Endothelial cell of umbilical vein (primary cell): Measurements from ENCODE around the gene PLXNA4. TPM values are rescaled to one million over a fixed set of nuclear protein-coding genes. Genes with fewer than 3 reads are reported as not detected.
A peak's percentile ranks its signal among the peaks of the same experiment; 100 is the strongest.

Source experiments
- BruUV-seq: library from RNA; stranded (reverse); fragments of 400-500 nt; replicated peaks from 2 replicates; lab custom pipeline; 2021; lab: Mats Ljungman, UMichigan
- CTCF ChIA-PET: fragments of 300-600, 350-600 bp; sonication (Branson Sonifier 250); formaldehyde crosslinking; loops from one replicate; lab custom pipeline; 2021; ENCODE audit warnings: antibody characterized with exemption, inconsistent platforms; lab: Charles Lee
- POLR2A ChIA-PET: fragments of 300-600, 350-600 bp; sonication (Branson Sonifier 250); formaldehyde crosslinking; loops from one replicate; lab custom pipeline; 2021; ENCODE audit warnings: antibody characterized with exemption, inconsistent platforms; lab: Charles Lee
- DNase-seq: peaks from one replicate; pipeline ENCODE4 v3.0.0-alpha.2; 2011; ENCODE audit warnings: low read depth, low spot score
- FAIRE-seq: peaks from 2 replicates; lab custom pipeline; 2011; peaks lifted over from hg19 to GRCh38; lab: Jason Lieb, UNC
- H2AFZ ChIP-seq: 2 replicates; pipeline ENCODE4 v1.6.0; 2012; ENCODE audit warnings: low read depth, low read length, control low read depth, inconsistent platforms
- H3K27ac ChIP-seq: 2 replicates; pipeline ENCODE4 v1.5.1; 2011; ENCODE audit warnings: low read depth, mild to moderate bottlenecking, control low read depth, low read length, moderate library complexity; ENCODE audit not compliant: insufficient read depth
- H3K27me3 ChIP-seq, 2 experiments: 2 replicates each; pipeline versions ENCODE4 v1.6.0 to v1.6.1; 2011; ENCODE audit warnings: low read length in 2 of 2, mixed read lengths in 1 of 2; ENCODE audit not compliant: control insufficient read depth in 2 of 2, insufficient read depth in 2 of 2
- H3K36me3 ChIP-seq, 2 experiments: 2 replicates in 1 of 2; 3 replicates in 1 of 2; pipeline ENCODE4 v1.5.1; 2011; ENCODE audit warnings: low read length in 2 of 2, mild to moderate bottlenecking in 1 of 2, moderate library complexity in 1 of 2; ENCODE audit not compliant: control insufficient read depth in 2 of 2, insufficient read depth in 2 of 2; ENCODE audit errors: extremely low read depth in 1 of 2
- H3K4me1 ChIP-seq: 3 replicates; pipeline ENCODE4 v1.5.1; 2011; ENCODE audit warnings: mild to moderate bottlenecking, low read length; ENCODE audit not compliant: control insufficient read depth, insufficient read depth; ENCODE audit errors: extremely low read depth
- H3K4me2 ChIP-seq: 2 replicates; pipeline ENCODE4 v1.6.1; 2011; ENCODE audit warnings: low read length, control low read depth, mixed read lengths; ENCODE audit not compliant: insufficient read depth
- H3K4me3 ChIP-seq, 3 experiments: fragments of 200-600 bp in 1 of 3; sonication (generic), shearing (Covaris generic) in 1 of 3; replicated peaks in 1 of 3; 2 replicates each; pipeline ENCODE4 v1.5.1; 2011 to 2016; ENCODE audit warnings: control low read depth in 3 of 3, low read length in 3 of 3, mild to moderate bottlenecking in 2 of 3, inconsistent platforms in 1 of 3, low read depth in 1 of 3, moderate library complexity in 1 of 3; ENCODE audit not compliant: insufficient read depth in 1 of 3
- H3K79me2 ChIP-seq: 2 replicates; pipeline ENCODE4 v1.6.0; 2012; ENCODE audit warnings: low read length, inconsistent platforms; ENCODE audit not compliant: control insufficient read depth, insufficient read depth
- H3K9ac ChIP-seq: replicated peaks from 2 replicates; pipeline ENCODE3; 2011; ENCODE audit warnings: low read length, control low read depth; ENCODE audit not compliant: insufficient read depth; ENCODE audit errors: extremely low read depth
- H3K9me1 ChIP-seq: replicated peaks from 3 replicates; pipeline ENCODE4 v1.6.0; 2011; ENCODE audit warnings: mild to moderate bottlenecking, low read length; ENCODE audit not compliant: control insufficient read depth, insufficient read depth; ENCODE audit errors: extremely low read depth
- H3K9me3 ChIP-seq: replicated peaks from 2 replicates; pipeline ENCODE4 v1.5.1; 2012; ENCODE audit warnings: low read length, inconsistent platforms; ENCODE audit not compliant: control insufficient read depth, insufficient read depth
- H4K20me1 ChIP-seq: replicated peaks from 2 replicates; pipeline ENCODE3; 2011; ENCODE audit warnings: mild to moderate bottlenecking, low read length; ENCODE audit not compliant: control insufficient read depth, insufficient read depth; ENCODE audit errors: extremely low read depth
- CTCF ChIP-seq, 2 donors: IDR thresholded peaks; 1 replicate in 1 of 2; 2 replicates in 1 of 2; pipeline ENCODE4 v1.5.1; 2011; ENCODE audit warnings: low read length in 2 of 2, mild to moderate bottlenecking in 2 of 2, moderate library complexity in 2 of 2, control low read depth in 1 of 2, inconsistent platforms in 1 of 2, low read depth in 1 of 2; ENCODE audit not compliant: insufficient read depth in 1 of 2; ENCODE audit errors: extremely low read depth in 1 of 2
- EZH2 ChIP-seq: IDR thresholded peaks from 2 replicates; pipeline ENCODE4 v1.6.1; 2012; ENCODE audit warnings: borderline replicate concordance, low read depth, mild to moderate bottlenecking, moderate library complexity, low read length, inconsistent platforms; ENCODE audit not compliant: severe bottlenecking
- FOS ChIP-seq: IDR thresholded peaks from 2 replicates; pipeline ENCODE4 v1.6.1; 2011; ENCODE audit warnings: mild to moderate bottlenecking, low read length, moderate library complexity, borderline replicate concordance; ENCODE audit not compliant: insufficient read depth
- GATA2 ChIP-seq: IDR thresholded peaks from 2 replicates; pipeline ENCODE4 v1.7.0; 2011; ENCODE audit warnings: low read depth, mild to moderate bottlenecking, moderate library complexity, mixed read lengths, low read length; ENCODE audit not compliant: insufficient read length, insufficient read depth
- JUN ChIP-seq: IDR thresholded peaks from 2 replicates; pipeline ENCODE4 v1.6.1; 2011; ENCODE audit warnings: borderline replicate concordance, low read depth; ENCODE audit not compliant: insufficient read length, insufficient read depth
- MAX ChIP-seq: IDR thresholded peaks from 2 replicates; pipeline ENCODE4 v1.6.1; 2011; ENCODE audit not compliant: insufficient read depth, insufficient read length
- MYC ChIP-seq: IDR thresholded peaks from one replicate; pipeline ENCODE4 v1.6.1; 2011; ENCODE audit warnings: mild to moderate bottlenecking, low read depth, low read length
- POLR2A ChIP-seq: IDR thresholded peaks from 2 replicates; pipeline ENCODE4 v1.6.1; 2012; ENCODE audit warnings: low read depth, mild to moderate bottlenecking, control low read depth, low read length
- POLR2AphosphoS5 ChIP-seq: IDR thresholded peaks from 2 replicates; pipeline ENCODE4 v1.6.1; 2012; ENCODE audit warnings: low read depth, mild to moderate bottlenecking, control low read depth, low read length, moderate library complexity; ENCODE audit not compliant: insufficient read depth
- dilution Hi-C: fragments of 300-500 bp; cut with MboI; formaldehyde crosslinking; loops from one replicate; pipeline ENCODE4 v1.15.0; 2019; ENCODE audit warnings: low sequenced_read_pairs; ENCODE audit not compliant: extremely low pct_ligation_motif_present
- intact Hi-C: fragments of 100-400 bp; cut with micrococcal nuclease; formaldehyde crosslinking; loops from one replicate; pipeline ENCODE4 v1.10.0; 2022
- polyA plus RNA-seq, 4 experiments: library from polyadenylated mRNA; depleted of rRNA in 3 of 4; stranded (reverse) in 3 of 4; unstranded in 1 of 4; fragments of >200 nt; gene quantifications; 2 replicates each; pipeline versions ENCODE4 v1.2.1 to v1.2.3, GENCODE V29; 2011 to 2012; ENCODE audit warnings: missing spikeins in 1 of 4
- total RNA-seq: library from RNA; stranded (reverse); gene quantifications from 2 replicates; pipeline ENCODE4 v1.2.3, GENCODE V29; 2021

The PLXNA4 gene
- total and polyA plus RNA-seq, 2 donors (not counting 3 experiments of a cell fraction or from before 2014, with no cell fraction given): 12.1 to 20.4 TPM

GRCh38 chr7:132292803-132293202 lies 283.5 kb downstream of the PLXNA4 start:
- H2AFZ ChIP-seq: peak overlapping the region; percentile 5
- no peak overlapping the region for H3K4me3 ChIP-seq
- DNase-seq (peak; percentile 84), FAIRE-seq (peak; percentile 99)
- dilution Hi-C loops (no loop called here), intact Hi-C loops (loop anchor here (1.0 to 5.0 kb wide), 2 partner anchors 125 to 431 kb away; no protein-coding TSS in a partner anchor)
- peaks cover 0 to 5% of the 10 kb centered on the region in 2 experiments for H3K36me3 ChIP-seq
- H3K4me1 ChIP-seq: peaks cover 54% of the 10 kb centered on the region
- H3K4me2 ChIP-seq: peak overlapping the region; percentile 27
- H3K27me3 ChIP-seq: no peaks in the 10 kb centered on the region
- ChIA-PET CTCF (interaction anchor here (0.8 to 2.2 kb wide), 11 partner anchors 9 to 433 kb away, joined by 3 to 14 read pairs (median 5); no protein-coding TSS in a partner anchor), POLR2A (no interaction called here)
- no peaks in the 10 kb centered on the region for H3K9me3 ChIP-seq
- BruUV-seq: no TSS peak
- peak overlapping the region; percentile 64 for H3K27ac ChIP-seq
- H3K9me1 ChIP-seq: no peaks in the 10 kb centered on the region
- H4K20me1 ChIP-seq: no peaks in the 10 kb centered on the region
- TF ChIP-seq JUN (peak; percentile 68), EZH2 (no peak), POLR2AphosphoS5 (peak; percentile 83), POLR2A (no peak), CTCF (IDR thresholded peaks at IDR 0.05; ENCODE audit: extremely low read depth in 1 of 2, insufficient read depth in 1 of 2, low read depth in 1 of 2, low read length in 2 of 2) (no peak), GATA2 (peak; percentile 67), FOS (peak; percentile 92), MYC (no peak), MAX (no peak)
- H3K9ac ChIP-seq: peak overlapping the region; percentile 34
- H3K79me2 ChIP-seq: no peaks in the 10 kb centered on the region
